NCI-H82 (cell line): ENCODE results near the gene KRTAP10-7.
"Not testable (repeated sequence)": the region's sequence is repeated elsewhere in the genome, so short reads cannot be mapped to it uniquely, and the experiment has no call there.

Experiments
- DNase-seq: peaks from one replicate; lab custom pipeline; 2025; lab: John Stamatoyannopoulos, UW

The KRTAP10-7 gene

GRCh38 chr21:44636209-44637017 is 36.0 kb downstream of the KRTAP10-7 start:
- no peak for DNase-seq

- DNase-seq, result no peak
These were observed 36.8 kb downstream of the KRTAP10-7 start, which contains the start of gene KRTAP10-10 for GRCh38 chr21:44637018-44637850. Gene KRTAP10-10, plus strand, starts transcription at chr21:44637356. Its CDS starts 62 bp downstream, at chr21:44637418.

GRCh38 chr21:44637851-44638348 is 37.5 kb downstream of the KRTAP10-7 start:
- not testable (repeated sequence) for DNase-seq

DNA sequence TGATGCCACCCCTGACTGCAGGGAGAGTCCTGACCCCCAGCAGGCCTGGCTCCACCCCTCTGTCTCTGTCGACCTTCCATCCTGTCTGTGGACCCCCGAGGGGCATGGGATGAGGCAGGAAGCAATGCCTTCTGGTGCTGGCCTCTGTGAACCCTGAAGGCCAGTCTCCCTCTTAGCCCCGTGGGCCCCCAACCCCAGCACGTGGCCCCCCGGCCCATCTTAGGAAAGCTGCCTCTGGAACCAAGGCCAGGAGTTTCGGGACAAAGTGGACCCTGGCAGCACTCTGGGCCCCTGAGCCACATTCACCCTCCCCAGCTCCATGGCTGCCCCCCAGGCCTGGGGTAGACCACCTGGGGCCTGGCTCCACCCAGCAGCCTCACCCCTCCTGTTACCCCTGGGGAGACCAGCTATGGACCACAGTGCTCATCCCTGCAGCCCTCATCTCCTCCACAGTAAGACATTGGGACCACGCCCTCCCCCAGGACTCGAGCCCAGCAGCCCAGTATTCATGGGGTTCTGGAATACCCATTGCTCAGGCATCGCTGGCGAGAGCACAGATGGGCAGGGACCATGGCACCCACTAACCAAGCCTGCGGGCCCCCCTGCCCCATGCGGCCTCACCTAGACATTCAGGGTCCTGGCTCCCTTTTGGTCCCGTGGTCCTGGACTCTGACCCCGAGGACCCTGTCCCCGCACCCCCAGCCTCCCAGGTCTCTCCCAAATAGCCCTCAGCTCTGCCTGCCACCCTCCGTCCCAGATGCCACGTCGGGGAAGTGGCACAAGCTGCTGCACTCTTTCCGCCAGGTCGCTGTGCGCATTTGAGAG is 38.3 kb downstream of the KRTAP10-7 start:
- DNase-seq, result not testable (repeated sequence)

- no peak for DNase-seq
These were observed 38.9 kb downstream of the KRTAP10-7 start for GRCh38 chr21:44639331-44639655.

GRCh38 chr21:44640761-44641160 is 40.4 kb downstream of the KRTAP10-7 start:
- DNase-seq, result no peak

DNA sequence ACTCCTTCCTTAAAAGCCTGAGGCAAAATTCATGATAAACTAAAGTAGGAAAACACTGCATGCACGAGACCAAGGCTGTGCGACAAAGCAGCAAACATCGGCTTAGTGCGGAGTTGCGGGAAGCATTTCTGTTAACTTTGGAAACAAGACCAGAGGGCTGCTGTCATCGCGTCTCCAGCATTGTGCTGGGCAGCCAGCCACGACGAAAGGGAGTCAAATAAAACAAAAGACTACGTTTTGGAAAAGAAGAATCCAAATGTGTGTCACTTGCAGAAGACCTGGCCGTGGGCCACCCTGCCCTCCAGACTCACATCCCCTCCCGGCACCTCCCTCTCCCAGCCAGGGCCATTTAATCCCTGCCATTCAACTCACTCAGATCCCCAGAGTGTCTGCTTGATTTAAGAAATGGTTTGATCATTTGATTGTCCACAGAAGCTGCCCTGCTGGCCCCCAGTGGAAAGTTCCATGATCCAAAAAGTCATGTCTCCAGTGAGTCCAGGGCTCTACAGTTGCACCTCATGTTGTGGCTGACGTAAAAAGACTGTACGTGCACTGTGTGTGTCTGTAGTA is 43.4 kb downstream of the KRTAP10-7 start:
- no peak for DNase-seq

DNA sequence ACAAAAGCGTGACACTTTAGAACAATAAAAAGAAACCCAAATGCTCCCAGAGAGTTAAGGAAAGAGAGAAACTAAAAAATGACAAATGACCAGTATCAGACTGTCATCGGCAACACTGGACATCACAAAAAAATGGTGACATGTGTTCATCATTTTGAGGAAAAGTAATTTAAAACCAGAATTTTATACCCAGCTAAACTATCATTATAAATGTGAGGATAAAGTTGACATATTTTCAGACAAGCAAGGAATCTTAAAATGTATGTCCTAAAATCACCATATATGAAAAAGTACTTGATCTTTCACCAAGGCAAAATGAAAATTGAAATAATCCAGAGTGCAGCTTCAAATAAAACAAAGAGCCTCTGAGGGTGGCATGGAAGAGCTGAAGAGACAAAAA is 44.5 kb downstream of the KRTAP10-7 start:
- no peak for DNase-seq

- not testable (repeated sequence) for DNase-seq
These were observed 46.2 kb downstream of the KRTAP10-7 start, which contains the start of gene KRTAP10-11 for GRCh38 chr21:44646366-44647221. Gene KRTAP10-11, plus strand, starts transcription at chr21:44646414. Its CDS starts 45 bp downstream, at chr21:44646459.

DNA sequence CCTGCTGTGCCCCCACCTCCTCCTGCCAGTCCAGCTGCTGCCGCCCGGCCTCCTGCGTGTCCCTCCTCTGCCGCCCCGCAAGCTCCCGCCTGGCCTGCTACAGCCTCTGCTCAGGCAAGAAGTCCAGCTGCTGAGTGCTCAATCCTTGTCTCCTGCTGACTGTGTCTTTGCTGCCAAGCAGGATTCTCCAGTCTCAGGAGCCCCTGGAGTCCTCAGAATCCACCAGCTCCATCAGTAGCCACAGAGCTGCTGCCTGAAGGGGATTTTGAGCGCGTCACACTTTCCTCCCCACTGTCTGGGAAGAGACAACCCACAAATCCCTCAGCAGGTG is 46.8 kb downstream of the KRTAP10-7 start:
- no peak for DNase-seq

- DNase-seq, result no peak
These were observed 48.3 kb downstream of the KRTAP10-7 start for GRCh38 chr21:44648557-44649311.

DNA sequence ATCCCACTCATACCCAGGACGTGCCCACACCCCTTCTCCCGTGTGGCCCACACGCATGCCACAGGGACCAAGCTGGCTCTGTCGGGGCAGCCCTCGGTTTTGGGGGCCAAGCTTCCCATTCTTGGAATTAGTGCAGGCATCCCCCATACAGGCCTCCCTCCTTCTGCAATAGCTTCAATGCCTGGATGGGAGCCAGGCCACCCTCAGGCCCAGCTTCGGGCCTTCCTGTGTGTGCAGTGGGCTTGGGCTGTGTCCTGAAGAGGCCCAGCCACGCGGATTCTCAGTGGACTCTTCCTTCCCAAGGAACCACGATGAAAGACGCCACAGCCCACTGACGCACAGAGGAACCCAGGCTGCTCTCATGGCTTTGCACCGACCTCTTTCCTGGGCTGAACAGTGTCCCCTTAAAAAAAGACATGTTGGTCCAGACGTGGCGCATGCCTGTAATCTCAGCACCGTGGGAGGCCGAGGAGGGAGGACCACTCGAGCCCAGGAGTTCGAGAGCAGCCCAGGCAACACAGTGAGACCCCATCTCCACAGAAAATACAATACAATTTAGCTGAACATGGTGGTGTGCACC is 49.2 kb downstream of the KRTAP10-7 start:
- no peak for DNase-seq

GRCh38 chr21:44650265-44650972 is 50.0 kb downstream of the KRTAP10-7 start:
- DNase-seq, result no peak

DNA sequence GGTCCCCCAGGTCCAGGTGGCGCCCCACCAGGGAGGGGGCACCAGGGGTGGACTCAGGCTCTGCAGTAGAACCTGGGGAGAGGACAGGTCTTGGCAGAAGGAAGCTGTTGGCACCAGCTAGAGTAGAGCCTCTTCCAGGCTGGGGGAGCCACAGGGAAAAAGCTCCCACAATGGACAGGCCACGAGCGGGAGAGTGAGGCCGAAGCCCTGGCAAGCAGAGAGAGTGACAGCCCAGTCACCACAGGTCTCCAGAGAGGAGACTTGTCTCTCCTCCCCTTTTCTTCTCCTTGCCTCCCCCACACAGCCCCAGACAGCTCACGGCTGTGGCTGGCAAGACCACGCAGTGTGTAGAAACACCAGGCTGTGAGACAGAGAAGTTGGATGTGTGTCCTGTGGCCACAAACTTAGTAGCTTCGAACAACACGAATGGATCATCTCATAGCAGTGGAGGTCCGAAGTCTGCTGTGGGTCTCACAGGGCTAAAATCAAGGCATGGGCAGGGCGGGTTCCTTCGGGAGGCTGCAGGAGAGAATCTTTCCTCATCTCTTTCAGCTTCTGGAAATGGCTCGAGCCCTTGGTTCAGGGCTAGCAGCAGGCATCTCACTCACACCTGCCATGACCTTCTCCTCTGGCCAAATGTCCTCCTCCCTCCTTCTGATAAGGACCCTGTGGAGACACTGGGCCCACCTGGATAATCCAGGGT is 50.7 kb downstream of the KRTAP10-7 start:
- no peak for DNase-seq
